PC-3 (cell line): Measurements from ENCODE around the gene DPP8. TPM values are rescaled to one million over a fixed set of nuclear protein-coding genes. Genes with fewer than 3 reads are reported as not detected.
"Not testable (repeated sequence)": the region's sequence is repeated elsewhere in the genome, so short reads cannot be mapped to it uniquely, and the experiment has no call there.

Experiments used
- ATAC-seq: fragments of 200-7000 bp; cut with Tn5 transposase; 2 replicates; pipeline ENCODE4 v1.9.1; 2020; ENCODE audit warnings: mild to moderate bottlenecking, moderate library complexity
- BruUV-seq: library from RNA; stranded (reverse); fragments of 400-500 nt; replicated peaks from 2 replicates; lab custom pipeline; 2021; lab: Mats Ljungman, UMichigan
- CTCF ChIA-PET: fragments of 300-600 bp; sonication (Branson Sonifier 250); formaldehyde crosslinking; loops from one replicate; lab custom pipeline; 2022; ENCODE audit warnings: antibody characterized with exemption; lab: Charles Lee
- POLR2A ChIA-PET: fragments of 300-600 bp; sonication (Branson Sonifier 250); formaldehyde crosslinking; loops from one replicate; lab custom pipeline; 2022; ENCODE audit warnings: antibody characterized with exemption; ENCODE audit not compliant: unreplicated experiment; lab: Charles Lee
- DNase-seq: peaks from one replicate; pipeline ENCODE4 v3.0.0-alpha.2; 2015
- H2AFZ ChIP-seq: fragments of 300-600 bp; sonication (generic); 2 replicates; pipeline ENCODE4 v1.6.0; 2016; ENCODE audit warnings: antibody characterized with exemption, low read length
- H3F3A ChIP-seq: fragments of 300-600 bp; sonication (generic); one replicate; pipeline ENCODE4 v1.6.0; 2017; ENCODE audit warnings: antibody characterized with exemption, low read length, control low read depth, mild to moderate bottlenecking; ENCODE audit not compliant: unreplicated experiment
- H3K27ac ChIP-seq: fragments of 300-600 bp; sonication (generic); 2 replicates; pipeline ENCODE4 v1.5.1; 2016; ENCODE audit warnings: mild to moderate bottlenecking, low read length
- H3K27me3 ChIP-seq: fragments of 300-600 bp; sonication (generic); 2 replicates; pipeline ENCODE4 v1.6.1; 2016; ENCODE audit warnings: low read length, mixed read lengths
- H3K36me3 ChIP-seq: fragments of 300-600 bp; sonication (generic); 2 replicates; pipeline ENCODE4 v1.6.1; 2016; ENCODE audit warnings: low read depth, mixed run types, low read length, mixed read lengths
- H3K4me1 ChIP-seq: fragments of 300-600 bp; sonication (generic); 2 replicates; pipeline ENCODE4 v1.5.1; 2016; ENCODE audit warnings: low read length; ENCODE audit not compliant: insufficient read depth
- H3K4me2 ChIP-seq: fragments of 300-600 bp; sonication (generic); 2 replicates; pipeline ENCODE4 v1.6.0; 2016; ENCODE audit warnings: low read length
- H3K4me3 ChIP-seq: fragments of 300-600 bp; sonication (generic); 2 replicates; pipeline ENCODE4 v1.5.1; 2016; ENCODE audit warnings: mild to moderate bottlenecking, low read length, mixed read lengths
- H3K79me2 ChIP-seq: fragments of 300-600 bp; sonication (generic); 2 replicates; pipeline ENCODE4 v1.6.1; 2017; ENCODE audit warnings: low read length, mixed read lengths
- H3K9ac ChIP-seq: fragments of 300-600 bp; sonication (generic); 2 replicates; pipeline ENCODE4 v1.6.0; 2016; ENCODE audit warnings: mild to moderate bottlenecking, low read length
- H3K9me2 ChIP-seq: fragments of 300-600 bp; sonication (generic); replicated peaks from 2 replicates; pipeline ENCODE4 v1.6.1; 2016; ENCODE audit warnings: mixed run types, low read length, mixed read lengths
- H3K9me3 ChIP-seq: fragments of 300-600 bp; sonication (generic); 2 replicates; pipeline ENCODE4 v1.6.1; 2016; ENCODE audit warnings: low read length, mixed read lengths
- H4K20me1 ChIP-seq: fragments of 300-600 bp; sonication (generic); 2 replicates; pipeline ENCODE4 v1.6.1; 2016; ENCODE audit warnings: low read length, mixed read lengths
- EZH2 ChIP-seq: fragments of 300-600 bp; sonication (generic); IDR thresholded peaks from one replicate; pipeline ENCODE4 v1.6.1; 2017; ENCODE audit warnings: antibody characterized with exemption, mild to moderate bottlenecking, low read length; ENCODE audit not compliant: unreplicated experiment
- EZH2phosphoT487 ChIP-seq: fragments of 300-600 bp; sonication (generic); IDR thresholded peaks from 2 replicates; pipeline ENCODE4 v1.6.1; 2018; ENCODE audit warnings: mild to moderate bottlenecking, antibody characterized with exemption, low read length, borderline replicate concordance
- intact Hi-C: fragments of 100-400 bp; cut with micrococcal nuclease; formaldehyde crosslinking; loops from 2 replicates; pipeline ENCODE4 v1.9.0; 2023
- total RNA-seq: library from RNA; depleted of rRNA; stranded (reverse); fragments of >200 nt; gene quantifications from 2 replicates; pipeline ENCODE4 v1.2.3, GENCODE V29; 2014
- TF ChIP-seq, protein P1 (sequence below): fragments of 300-600 bp; sonication (generic); conservative IDR thresholded peaks from 2 replicates; pipeline ENCODE4 v1.5.1; 2017; ENCODE audit warnings: antibody characterized with exemption, low read depth, mild to moderate bottlenecking, low read length

Gene DPP8
- total RNA-seq, 1 experiment from 2014 or later, result 20.6 TPM

DNA sequence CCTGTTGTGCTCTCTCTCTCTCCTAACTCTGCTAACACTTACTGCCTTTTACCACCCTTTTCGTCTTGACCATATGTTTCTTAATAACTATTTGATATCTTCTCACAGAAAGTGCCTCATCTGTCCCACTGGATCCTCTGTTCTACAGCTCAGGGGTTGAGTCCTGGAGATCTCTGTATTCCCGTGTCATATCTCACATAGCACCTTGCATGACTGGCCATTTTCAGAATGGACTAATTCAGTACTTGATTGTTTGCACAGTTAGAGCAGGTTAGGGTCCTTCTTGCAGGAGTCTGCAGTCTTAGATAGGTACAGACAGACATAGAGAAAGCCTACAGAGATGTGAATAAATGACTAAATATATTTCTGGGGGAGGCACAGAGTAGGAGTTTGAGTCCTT, 33.7 kb upstream of the DPP8 start:
- no peaks in the 10 kb centered on the region for H3F3A ChIP-seq
- peaks cover 4% of the 10 kb centered on the region; the same call in 1 of the 2 replicates for H4K20me1 ChIP-seq
- POLR2A ChIA-PET, result no interaction called here
- H3K9me3 ChIP-seq, result no peaks in the 10 kb centered on the region
- no TSS peak for BruUV-seq
- H3K4me2 ChIP-seq, result no peak overlapping the region
- H3K9me2 ChIP-seq, result no peaks in the 10 kb centered on the region
- ATAC-seq, result no peak
- CTCF ChIA-PET, result no interaction called here
- no peak for DNase-seq
- H3K4me1 ChIP-seq, result no peaks in the 10 kb centered on the region
- no peak overlapping the region for H3K9ac ChIP-seq
- H3K27ac ChIP-seq, result no peak overlapping the region
- intact Hi-C loops, result no loop called here
- peaks cover 7% of the 10 kb centered on the region; the same call in 1 of the 2 replicates for H3K36me3 ChIP-seq
- no peak overlapping the region for H3K4me3 ChIP-seq
- H2AFZ ChIP-seq, result no peak overlapping the region
- H3K79me2 ChIP-seq, result peaks cover 48% of the 10 kb centered on the region
- no peaks in the 10 kb centered on the region for H3K27me3 ChIP-seq
- TF ChIP-seq, protein P1, sequence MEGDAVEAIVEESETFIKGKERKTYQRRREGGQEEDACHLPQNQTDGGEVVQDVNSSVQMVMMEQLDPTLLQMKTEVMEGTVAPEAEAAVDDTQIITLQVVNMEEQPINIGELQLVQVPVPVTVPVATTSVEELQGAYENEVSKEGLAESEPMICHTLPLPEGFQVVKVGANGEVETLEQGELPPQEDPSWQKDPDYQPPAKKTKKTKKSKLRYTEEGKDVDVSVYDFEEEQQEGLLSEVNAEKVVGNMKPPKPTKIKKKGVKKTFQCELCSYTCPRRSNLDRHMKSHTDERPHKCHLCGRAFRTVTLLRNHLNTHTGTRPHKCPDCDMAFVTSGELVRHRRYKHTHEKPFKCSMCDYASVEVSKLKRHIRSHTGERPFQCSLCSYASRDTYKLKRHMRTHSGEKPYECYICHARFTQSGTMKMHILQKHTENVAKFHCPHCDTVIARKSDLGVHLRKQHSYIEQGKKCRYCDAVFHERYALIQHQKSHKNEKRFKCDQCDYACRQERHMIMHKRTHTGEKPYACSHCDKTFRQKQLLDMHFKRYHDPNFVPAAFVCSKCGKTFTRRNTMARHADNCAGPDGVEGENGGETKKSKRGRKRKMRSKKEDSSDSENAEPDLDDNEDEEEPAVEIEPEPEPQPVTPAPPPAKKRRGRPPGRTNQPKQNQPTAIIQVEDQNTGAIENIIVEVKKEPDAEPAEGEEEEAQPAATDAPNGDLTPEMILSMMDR, result no peak
- no peak for TF ChIP-seq EZH2phosphoT487
- no peak for TF ChIP-seq EZH2

DNA sequence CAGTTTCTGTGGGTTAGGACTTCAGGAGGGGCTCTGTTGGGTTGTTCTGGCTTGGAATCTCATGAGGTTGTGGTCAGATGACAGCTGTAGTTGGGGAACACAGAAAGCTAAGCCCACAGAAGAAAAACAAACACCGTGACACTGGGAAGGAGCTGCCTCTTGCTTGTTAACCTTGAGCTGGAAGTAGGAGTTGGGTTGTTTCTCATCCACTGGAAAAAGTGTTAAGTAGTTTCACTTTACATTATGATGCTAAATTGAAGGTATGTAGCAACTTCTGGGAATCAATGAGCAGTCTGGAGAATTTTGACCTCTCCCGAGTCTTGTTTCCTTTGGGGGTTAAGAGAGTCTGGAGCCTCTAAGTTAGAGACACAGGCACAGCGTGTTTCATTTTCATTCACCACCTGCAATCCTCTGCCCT, 33.2 kb upstream of the DPP8 start:
- intact Hi-C loops, result no loop called here
- Histone ChIP-seq H3K27me3 (no peaks in the 10 kb centered on the region), H3K9ac (no peak overlapping the region), H2AFZ (no peak overlapping the region), H3K36me3 (peaks cover 6% of the 10 kb centered on the region; the same call in 1 of the 2 replicates), H3K4me2 (no peak overlapping the region), H3K4me1 (no peaks in the 10 kb centered on the region), H3F3A (no peaks in the 10 kb centered on the region), H3K27ac (no peak overlapping the region), H3K9me2 (no peaks in the 10 kb centered on the region), H3K9me3 (no peaks in the 10 kb centered on the region), H3K79me2 (peaks cover 53% of the 10 kb centered on the region), H3K4me3 (no peak overlapping the region), H4K20me1 (peaks cover 4% of the 10 kb centered on the region; the same call in 1 of the 2 replicates)
- TF ChIP-seq, protein P1, result no peak
- TF ChIP-seq EZH2, result no peak
- TF ChIP-seq EZH2phosphoT487, result no peak
- no peak for ATAC-seq
- ChIA-PET CTCF (no interaction called here), POLR2A (no interaction called here)
- BruUV-seq, result no TSS peak
- no peak for DNase-seq

DNA sequence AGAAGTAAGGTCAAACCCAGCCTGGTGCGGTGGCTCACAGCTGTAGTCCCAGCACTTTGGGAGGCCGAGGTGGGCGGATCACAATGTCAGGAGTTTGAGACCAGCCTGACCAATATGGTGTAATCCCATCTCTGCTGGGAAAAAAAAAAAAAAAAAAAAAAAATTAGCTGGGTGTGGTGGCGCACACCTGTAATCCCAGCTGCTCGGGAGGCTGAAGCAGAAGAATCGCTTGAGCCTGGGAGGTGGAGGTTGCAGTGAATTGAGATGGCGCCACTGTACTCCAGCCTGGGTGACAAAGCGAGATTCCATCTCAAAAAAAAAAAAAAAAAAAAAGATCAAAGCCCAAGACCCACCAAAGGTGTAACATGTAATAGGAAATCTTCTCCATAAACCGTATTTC, 31.8 kb upstream of the DPP8 start:
- BruUV-seq, intact Hi-C loops: not testable (repeated sequence)
- peaks cover 58% of the 10 kb centered on the region for H3K79me2 ChIP-seq

More for the DNA sequence above, 31.8 kb upstream of the DPP8 start:
- H3K4me1 ChIP-seq, H3K9me3 ChIP-seq, H3K27me3 ChIP-seq, CTCF ChIA-PET, H3K4me3 ChIP-seq, H3K4me2 ChIP-seq, H4K20me1 ChIP-seq, H3K9ac ChIP-seq, H3K9me2 ChIP-seq, H3K36me3 ChIP-seq, H3K27ac ChIP-seq, ATAC-seq, H3F3A ChIP-seq, H2AFZ ChIP-seq, DNase-seq: not testable (repeated sequence)
- POLR2A ChIA-PET, result interaction anchor here (0.6 kb wide), 2 partner anchors 36 to 231 kb away, joined by 5 to 7 read pairs; no protein-coding TSS in a partner anchor
